ENCODE measurements around the gene FBXO46. TPM values are rescaled to one million over a fixed set of nuclear protein-coding genes. Genes with fewer than 3 reads are reported as not detected.

The FBXO46 gene
- total RNA-seq, 1 experiment from 2014 or later, result 10.8 TPM

GRCh38 chr19:45717131-45717982 lies 13.3 kb downstream of the FBXO46 start:
- H3K27ac ChIP-seq, result peak overlapping the region; percentile 39; the same call in 1 of the 2 replicates
- H3K36me3 ChIP-seq, result no peaks in the 10 kb centered on the region; the same call in 1 of the 2 replicates
- H3K27me3 ChIP-seq, result no peaks in the 10 kb centered on the region
- peak; percentile 98 to 99 for DNase-seq
- H3K4me1 ChIP-seq, result peaks cover 4% of the 10 kb centered on the region
- peak overlapping the region; percentile 65 for H3K4me3 ChIP-seq
- no peaks in the 10 kb centered on the region for H3K9me3 ChIP-seq (replicated peaks)

GRCh38 chr19:45716359-45717130 lies 14.2 kb downstream of the FBXO46 start:
- Histone ChIP-seq H3K27ac (peak overlapping the region; percentile 39; the same call in 1 of the 2 replicates), H3K9me3 (replicated peaks) (no peaks in the 10 kb centered on the region), H3K4me1 (peaks cover 4% of the 10 kb centered on the region), H3K36me3 (peaks cover 3% of the 10 kb centered on the region; the same call in 1 of the 2 replicates), H3K27me3 (no peaks in the 10 kb centered on the region), H3K4me3 (peak overlapping the region; percentile 65)
- DNase-seq, result no peak

GRCh38 chr19:45715139-45715538 lies 15.6 kb downstream of the FBXO46 start:
- Histone ChIP-seq H3K4me1 (peaks cover 4% of the 10 kb centered on the region), H3K4me3 (no peak overlapping the region), H3K9me3 (replicated peaks) (no peaks in the 10 kb centered on the region)

GRCh38 chr19:45713141-45713540 lies 17.6 kb downstream of the FBXO46 start:
- no peak overlapping the region for H3K4me3 ChIP-seq
- peaks cover 4% of the 10 kb centered on the region for H3K4me1 ChIP-seq
- DNase-seq, result no peak
- no peaks in the 10 kb centered on the region for H3K27me3 ChIP-seq
- H3K27ac ChIP-seq, result no peak overlapping the region
- H3K9me3 ChIP-seq (replicated peaks), result no peaks in the 10 kb centered on the region
- peaks cover 8% of the 10 kb centered on the region; the same call in 1 of the 2 replicates for H3K36me3 ChIP-seq

More at GRCh38 chr19:45715139-45715538, 15.6 kb downstream of the FBXO46 start:
- Histone ChIP-seq H3K27ac (no peak overlapping the region), H3K27me3 (no peaks in the 10 kb centered on the region), H3K36me3 (peaks cover 3% of the 10 kb centered on the region; the same call in 1 of the 2 replicates)
- DNase-seq, result no peak

GRCh38 chr19:45712699-45713067 lies 18.0 kb downstream of the FBXO46 start:
- Histone ChIP-seq H3K4me1 (peaks cover 4% of the 10 kb centered on the region), H3K27me3 (no peaks in the 10 kb centered on the region), H3K27ac (no peak overlapping the region), H3K9me3 (replicated peaks) (no peaks in the 10 kb centered on the region), H3K36me3 (peaks cover 8% of the 10 kb centered on the region; the same call in 1 of the 2 replicates), H3K4me3 (no peak overlapping the region)
- DNase-seq, result no peak

GRCh38 chr19:45711851-45712698 lies 18.6 kb downstream of the FBXO46 start:
- Histone ChIP-seq H3K4me1 (peaks cover 4% of the 10 kb centered on the region), H3K9me3 (replicated peaks) (no peaks in the 10 kb centered on the region), H3K27ac (no peak overlapping the region), H3K27me3 (no peaks in the 10 kb centered on the region), H3K4me3 (no peak overlapping the region), H3K36me3 (peaks cover 8% of the 10 kb centered on the region; the same call in 1 of the 2 replicates)
- DNase-seq, result no peak

- no peaks in the 10 kb centered on the region for H3K4me1 ChIP-seq
- DNase-seq, result no peak
Measured at GRCh38 chr19:45710356-45711130, 20.2 kb downstream of the FBXO46 start.

GRCh38 chr19:45705710-45706415 lies 24.8 kb downstream of the FBXO46 start:
- Histone ChIP-seq H3K27ac (no peak overlapping the region), H3K4me1 (no peaks in the 10 kb centered on the region), H3K4me3 (no peak overlapping the region), H3K36me3 (peaks cover 13% of the 10 kb centered on the region), H3K27me3 (no peaks in the 10 kb centered on the region), H3K9me3 (replicated peaks) (no peaks in the 10 kb centered on the region)
- DNase-seq, result no peak

More at GRCh38 chr19:45710356-45711130, 20.2 kb downstream of the FBXO46 start:
- H3K36me3 ChIP-seq, result peaks cover 8% of the 10 kb centered on the region; the same call in 1 of the 2 replicates
- no peak overlapping the region for H3K27ac ChIP-seq
- no peaks in the 10 kb centered on the region for H3K27me3 ChIP-seq
- no peaks in the 10 kb centered on the region for H3K9me3 ChIP-seq (replicated peaks)
- H3K4me3 ChIP-seq, result no peak overlapping the region

- Histone ChIP-seq H3K4me1 (no peaks in the 10 kb centered on the region), H3K4me3 (no peak overlapping the region), H3K27ac (no peak overlapping the region), H3K9me3 (replicated peaks) (no peaks in the 10 kb centered on the region), H3K27me3 (no peaks in the 10 kb centered on the region), H3K36me3 (peaks cover 13% of the 10 kb centered on the region)
- no peak for DNase-seq
Measured at GRCh38 chr19:45705115-45705514, 25.6 kb downstream of the FBXO46 start.

- no peak overlapping the region for H3K27ac ChIP-seq
- H3K4me3 ChIP-seq, result no peak overlapping the region
- H3K27me3 ChIP-seq, result no peaks in the 10 kb centered on the region
- no peak for DNase-seq
- no peaks in the 10 kb centered on the region for H3K4me1 ChIP-seq
- peaks cover 8% of the 10 kb centered on the region for H3K36me3 ChIP-seq
- H3K9me3 ChIP-seq (replicated peaks), result no peaks in the 10 kb centered on the region
Measured at GRCh38 chr19:45701676-45702075, 29.0 kb downstream of the FBXO46 start.

GRCh38 chr19:45693106-45693788 lies 37.4 kb downstream of the FBXO46 start:
- Histone ChIP-seq H3K4me3 (peak overlapping the region; percentile 77), H3K36me3 (peaks cover 1% of the 10 kb centered on the region; the same call in 1 of the 2 replicates), H3K9me3 (replicated peaks) (no peaks in the 10 kb centered on the region), H3K4me1 (no peaks in the 10 kb centered on the region), H3K27ac (peak overlapping the region; percentile 49; the same call in 1 of the 2 replicates), H3K27me3 (no peaks in the 10 kb centered on the region)
- peak; percentile 84 to 89 for DNase-seq

GRCh38 chr19:45692187-45693105 lies 38.2 kb downstream of the FBXO46 start, which contains the start of gene QPCTL:
TSS of gene QPCTL (plus strand) at chr19:45692666. CDS start at chr19:45692704, 38 bp downstream.
- DNase-seq, result peak; percentile 99
- H3K4me3 ChIP-seq, result peak within 1 kb of the TSS; percentile 77
- H3K27me3 ChIP-seq, result no peaks in the 10 kb centered on the region
- H3K4me1 ChIP-seq, result no peaks in the 10 kb centered on the region
- H3K36me3 ChIP-seq, result peaks cover 9% of the 10 kb centered on the region; the same call in 1 of the 2 replicates
- H3K9me3 ChIP-seq (replicated peaks), result no peaks in the 10 kb centered on the region
- peak within 1 kb of the TSS; percentile 67 for H3K27ac ChIP-seq
